ENCODE measurements around the gene SH3BP5L.

DNA sequence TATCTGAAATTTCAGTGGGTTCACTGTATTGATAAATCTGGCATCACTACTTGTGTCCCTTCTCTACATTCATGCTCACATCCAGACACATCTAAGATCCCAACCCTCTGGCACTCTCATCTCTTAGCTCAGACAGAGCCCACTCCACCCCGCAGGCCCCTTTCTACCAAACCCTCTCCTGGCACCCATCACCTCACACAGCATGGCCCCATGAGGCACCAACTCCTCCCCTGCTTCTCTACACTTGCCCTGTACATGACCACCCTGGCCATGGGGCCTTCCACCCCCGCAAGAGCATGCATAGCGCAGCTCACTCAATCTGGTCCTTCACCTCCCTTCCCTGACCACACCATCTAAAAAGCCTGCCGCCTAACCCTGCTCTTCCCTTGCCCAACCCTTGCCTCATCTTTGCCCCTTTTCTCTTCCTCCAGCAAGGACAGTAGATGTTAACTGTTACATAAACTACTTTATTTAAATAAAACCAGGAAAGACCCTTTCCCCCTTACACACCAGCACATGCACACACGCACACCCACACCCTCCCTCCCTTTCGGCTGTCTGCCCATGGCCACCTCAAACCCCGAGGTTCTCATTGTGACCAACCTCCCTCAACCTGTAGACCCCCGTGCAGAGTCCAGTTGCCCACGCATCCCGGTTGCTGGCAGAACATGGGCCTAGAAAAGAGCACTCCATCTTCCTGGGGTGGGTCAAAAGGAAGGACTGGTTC, 15.6 kb downstream of the SH3BP5L start:
- TF ChIP-seq POLR2A (IDR thresholded peaks at IDR 0.05; ENCODE audit: low read depth, low read length) (no peak), RFX5 (IDR thresholded peaks at IDR 0.05; ENCODE audit: low read depth, low read length) (no peak), CHD1 (IDR thresholded peaks at IDR 0.05; ENCODE audit: low read depth, low read length) (no peak), RAD21 (IDR thresholded peaks at IDR 0.05; ENCODE audit: low read length) (no peak), BHLHE40 (IDR thresholded peaks at IDR 0.05; ENCODE audit: low read depth, low read length) (no peak), SMC3 (IDR thresholded peaks at IDR 0.05; ENCODE audit: low read depth, low read length) (no peak), RCOR1 (IDR thresholded peaks at IDR 0.05; ENCODE audit: insufficient replicate concordance, low read length) (no peak)
- TF ChIP-seq, protein P1, sequence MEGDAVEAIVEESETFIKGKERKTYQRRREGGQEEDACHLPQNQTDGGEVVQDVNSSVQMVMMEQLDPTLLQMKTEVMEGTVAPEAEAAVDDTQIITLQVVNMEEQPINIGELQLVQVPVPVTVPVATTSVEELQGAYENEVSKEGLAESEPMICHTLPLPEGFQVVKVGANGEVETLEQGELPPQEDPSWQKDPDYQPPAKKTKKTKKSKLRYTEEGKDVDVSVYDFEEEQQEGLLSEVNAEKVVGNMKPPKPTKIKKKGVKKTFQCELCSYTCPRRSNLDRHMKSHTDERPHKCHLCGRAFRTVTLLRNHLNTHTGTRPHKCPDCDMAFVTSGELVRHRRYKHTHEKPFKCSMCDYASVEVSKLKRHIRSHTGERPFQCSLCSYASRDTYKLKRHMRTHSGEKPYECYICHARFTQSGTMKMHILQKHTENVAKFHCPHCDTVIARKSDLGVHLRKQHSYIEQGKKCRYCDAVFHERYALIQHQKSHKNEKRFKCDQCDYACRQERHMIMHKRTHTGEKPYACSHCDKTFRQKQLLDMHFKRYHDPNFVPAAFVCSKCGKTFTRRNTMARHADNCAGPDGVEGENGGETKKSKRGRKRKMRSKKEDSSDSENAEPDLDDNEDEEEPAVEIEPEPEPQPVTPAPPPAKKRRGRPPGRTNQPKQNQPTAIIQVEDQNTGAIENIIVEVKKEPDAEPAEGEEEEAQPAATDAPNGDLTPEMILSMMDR (conservative IDR thresholded peaks at IDR 0.05; ENCODE audit: low read depth, low read length), result no peak

Data from IMR-90 (cell line).